ENCODE results near the gene ZNF672. TPM values are rescaled to one million over a fixed set of nuclear protein-coding genes. Genes with fewer than 3 reads are reported as not detected.
"Not testable (repeated sequence)": the region's sequence is repeated elsewhere in the genome, so short reads cannot be mapped to it uniquely, and the experiment has no call there.

ZNF672 gene
- total and polyA plus RNA-seq, 4 donors, result 6.4 to 28.0 (median 20.1) TPM

DNA sequence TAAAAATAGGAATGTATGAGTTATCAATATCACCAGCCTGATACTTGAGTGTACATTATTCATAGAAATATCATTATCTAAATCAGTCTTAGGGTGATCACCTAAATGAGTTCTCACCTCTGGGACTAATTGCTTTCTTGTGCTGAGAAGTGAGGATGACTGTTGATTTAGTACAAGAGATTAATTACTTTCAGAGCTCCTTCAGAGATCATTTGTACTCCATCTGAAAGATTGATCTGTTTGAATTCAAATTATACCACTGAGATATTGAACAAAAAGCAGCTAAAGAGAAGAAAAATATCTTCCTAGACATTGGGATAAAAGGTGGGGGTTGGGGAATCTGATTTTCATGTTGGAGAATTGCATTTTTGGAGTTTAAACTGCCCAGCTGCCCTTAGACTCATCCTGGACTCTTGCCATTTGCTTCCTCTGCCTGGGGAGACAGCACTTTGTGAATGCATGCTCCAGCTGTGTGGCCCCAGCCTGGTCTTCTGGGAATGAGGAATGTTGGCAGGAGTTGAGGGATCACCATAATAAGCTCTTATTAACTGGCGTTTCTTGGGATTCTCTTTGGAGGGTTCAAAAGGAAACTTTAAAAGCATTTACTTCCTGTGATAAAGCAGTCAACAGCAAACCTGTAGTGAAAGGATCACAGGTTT lies 48.3 kb downstream of the ZNF672 start:
- Histone ChIP-seq H3K4me3 (ENCODE audit: low read depth in 1 of 3, low read length in 3 of 3) (no peak overlapping the region), H3K9ac (ENCODE audit: low read depth in 1 of 2, low read length in 2 of 2) (no peak overlapping the region), H3K9me3 (ENCODE audit: control insufficient read depth in 4 of 4, low read length in 3 of 4) (no peaks in the 10 kb centered on the region), H3K36me3 (ENCODE audit: control insufficient read depth in 4 of 4, insufficient read depth in 3 of 4, low read depth in 1 of 4, low read length in 3 of 4) (no peaks in the 10 kb centered on the region), H3K27ac (ENCODE audit: low read depth in 1 of 2, low read length in 2 of 2) (no peak overlapping the region), H3K4me1 (ENCODE audit: control insufficient read depth in 4 of 4, insufficient read depth in 4 of 4, low read length in 3 of 4) (no peaks in the 10 kb centered on the region), H3K27me3 (ENCODE audit: control insufficient read depth in 4 of 4, insufficient read depth in 4 of 4, low read length in 3 of 4) (no peaks in the 10 kb centered on the region)
- no peak for DNase-seq (ENCODE audit: low spot score)
- TF ChIP-seq ATF3 (IDR thresholded peaks at IDR 0.05), result no peak
- TF ChIP-seq REST (IDR thresholded peaks at IDR 0.05), result no peak
- no peak for TF ChIP-seq SP1 (IDR thresholded peaks at IDR 0.05)
- 39% methylated on average over 1 of the region's 1 CpG for WGBS

GRCh38 chr1:248889914-248890243 lies 51.9 kb downstream of the ZNF672 start:
- not testable (repeated sequence) for H3K4me1 ChIP-seq (ENCODE audit: control insufficient read depth in 4 of 4, insufficient read depth in 4 of 4, low read length in 3 of 4); H3K9ac ChIP-seq (ENCODE audit: low read depth in 1 of 2, low read length in 2 of 2); H3K4me3 ChIP-seq (ENCODE audit: low read depth in 1 of 3, low read length in 3 of 3); DNase-seq (ENCODE audit: low spot score); H3K27me3 ChIP-seq (ENCODE audit: control insufficient read depth in 4 of 4, insufficient read depth in 4 of 4, low read length in 3 of 4); H3K27ac ChIP-seq (ENCODE audit: low read depth in 1 of 2, low read length in 2 of 2); H3K9me3 ChIP-seq (ENCODE audit: control insufficient read depth in 4 of 4, low read length in 3 of 4); H3K36me3 ChIP-seq (ENCODE audit: control insufficient read depth in 4 of 4, insufficient read depth in 3 of 4, low read depth in 1 of 4, low read length in 3 of 4)
- 85% methylated on average over 10 of the region's 10 CpGs for WGBS

DNA sequence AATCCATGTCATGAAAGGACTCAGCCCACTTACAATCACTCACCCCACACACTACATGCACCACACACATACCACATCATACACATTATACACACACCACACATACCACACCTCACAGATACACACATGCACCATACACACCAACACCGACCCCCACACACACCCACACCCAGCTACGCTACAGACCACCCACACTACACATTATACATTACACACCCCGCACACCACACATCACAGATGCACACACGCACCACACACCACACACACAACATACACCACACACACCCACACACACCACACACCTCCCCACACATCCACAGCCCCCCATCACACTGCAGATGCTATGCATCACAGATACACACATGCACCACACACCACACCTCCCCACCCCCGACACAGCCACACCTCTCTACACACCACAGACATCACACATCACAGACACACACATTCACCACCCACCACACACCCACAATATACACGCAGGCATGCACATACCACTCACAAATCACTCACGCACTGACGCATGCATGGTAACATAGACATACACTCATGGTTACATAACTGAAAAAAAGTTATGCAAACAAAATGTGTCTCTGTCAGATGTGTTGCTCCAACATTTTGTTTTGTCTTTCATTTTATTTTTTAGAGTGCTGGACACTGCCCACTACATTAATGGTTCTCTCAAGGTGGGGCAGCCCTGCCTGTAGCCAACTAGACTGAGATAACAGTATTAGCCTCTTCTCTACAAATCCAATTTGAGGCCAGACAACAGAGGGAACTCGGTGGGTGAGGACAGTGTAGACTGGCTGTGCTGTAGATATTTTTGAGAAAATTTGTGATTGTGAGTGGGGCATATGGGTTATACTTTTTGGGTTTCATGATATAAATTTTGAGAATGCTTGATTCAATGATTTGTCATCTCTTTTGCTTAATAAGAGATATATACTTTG lies 52.8 kb downstream of the ZNF672 start:
- no peak overlapping the region for H3K27ac ChIP-seq (ENCODE audit: low read depth in 1 of 2, low read length in 2 of 2)
- H3K9ac ChIP-seq (ENCODE audit: low read depth in 1 of 2, low read length in 2 of 2), result no peak overlapping the region
- 90% methylated on average over 9 of the region's 9 CpGs for WGBS

GRCh38 chr1:248891758-248892157 lies 53.7 kb downstream of the ZNF672 start:
- Histone ChIP-seq H3K36me3 (ENCODE audit: control insufficient read depth in 4 of 4, insufficient read depth in 3 of 4, low read depth in 1 of 4, low read length in 3 of 4) (no peaks in the 10 kb centered on the region), H3K9ac (ENCODE audit: low read depth in 1 of 2, low read length in 2 of 2) (no peak overlapping the region), H3K27me3 (ENCODE audit: control insufficient read depth in 4 of 4, insufficient read depth in 4 of 4, low read length in 3 of 4) (peaks cover 0 to 3% (median 0%) of the 10 kb centered on the region in 4 donors), H3K9me3 (ENCODE audit: control insufficient read depth in 4 of 4, low read length in 3 of 4) (no peaks in the 10 kb centered on the region), H3K4me3 (ENCODE audit: low read depth in 1 of 3, low read length in 3 of 3) (no peak overlapping the region), H3K27ac (ENCODE audit: low read depth in 1 of 2, low read length in 2 of 2) (no peak overlapping the region), H3K4me1 (ENCODE audit: control insufficient read depth in 4 of 4, insufficient read depth in 4 of 4, low read length in 3 of 4) (no peaks in the 10 kb centered on the region)
- DNase-seq (ENCODE audit: low spot score), result no peak
- 95% methylated on average over 2 of the region's 2 CpGs for WGBS
- TF ChIP-seq ATF3 (IDR thresholded peaks at IDR 0.05) (no peak), HNF4A (conservative IDR thresholded peaks at IDR 0.05) (no peak), FOXA1 (IDR thresholded peaks at IDR 0.05) (no peak), GABPA (IDR thresholded peaks at IDR 0.05 in 1 of 2, conservative IDR thresholded peaks at IDR 0.05 in 1 of 2) (no peak), FOXA2 (IDR thresholded peaks at IDR 0.05) (no peak), HNF4G (IDR thresholded peaks at IDR 0.05) (no peak), YY1 (IDR thresholded peaks at IDR 0.05) (no peak), CTCF (IDR thresholded peaks at IDR 0.05; ENCODE audit: low read depth, low read length, missing input control) (no peak), ZBTB33 (IDR thresholded peaks at IDR 0.05) (no peak), MAX (IDR thresholded peaks at IDR 0.05) (no peak), TAF1 (conservative IDR thresholded peaks at IDR 0.05) (no peak)

More for the DNA sequence above, 52.8 kb downstream of the ZNF672 start:
- no peak overlapping the region for H3K4me3 ChIP-seq (ENCODE audit: low read depth in 1 of 3, low read length in 3 of 3)
- no peak for DNase-seq (ENCODE audit: low spot score)
- H3K4me1 ChIP-seq (ENCODE audit: control insufficient read depth in 4 of 4, insufficient read depth in 4 of 4, low read length in 3 of 4), result no peaks in the 10 kb centered on the region
- TF ChIP-seq SP1 (IDR thresholded peaks at IDR 0.05), result no peak
- H3K9me3 ChIP-seq (ENCODE audit: control insufficient read depth in 4 of 4, low read length in 3 of 4), result no peaks in the 10 kb centered on the region
- H3K27me3 ChIP-seq (ENCODE audit: control insufficient read depth in 4 of 4, insufficient read depth in 4 of 4, low read length in 3 of 4), result peaks cover 0 to 3% (median 0%) of the 10 kb centered on the region in 4 donors
- H3K36me3 ChIP-seq (ENCODE audit: control insufficient read depth in 4 of 4, insufficient read depth in 3 of 4, low read depth in 1 of 4, low read length in 3 of 4), result no peaks in the 10 kb centered on the region

Data from liver (tissue), 9 donors.